ENCODE results near the gene AKAP8L. TPM values are rescaled to one million over a fixed set of nuclear protein-coding genes. Genes with fewer than 3 reads are reported as not detected.

Gene AKAP8L
- total and polyA plus RNA-seq, 2 donors (not counting 1 experiment from before 2014, with no cell fraction given): 184 to 211 TPM

GRCh38 chr19:15453091-15453578, 34.3 kb upstream of the AKAP8L start:
- peaks cover 6 to 51% of the 10 kb centered on the region in 2 experiments for H3K36me3 ChIP-seq (replicated peaks in 1 of 2; ENCODE audit: control extremely low read depth in 1 of 2, control insufficient read depth in 1 of 2, extremely low read depth in 1 of 2, insufficient read depth in 2 of 2, low read length in 1 of 2)
- H3K4me1 Mint-ChIP-seq: peaks cover 12% of the 10 kb centered on the region

More at GRCh38 chr19:15453091-15453578, 34.3 kb upstream of the AKAP8L start:
- ATAC-seq (ENCODE audit: low read depth) (no peak), DNase-seq (no peak)
- intact Hi-C loops (cut with micrococcal nuclease): no loop called here
- H3K27ac ChIP-seq (ENCODE audit: low read length in 2 of 2): no peak overlapping the region
- no peak overlapping the region for H3K4me3 Mint-ChIP-seq
- WGBS (ENCODE audit: insufficient coverage): 98% methylated on average over 40 of the region's 44 CpGs
- H3K9ac ChIP-seq (ENCODE audit: low read length): no peak overlapping the region
- H3K27me3 ChIP-seq (replicated peaks in 1 of 4; ENCODE audit: control extremely low read depth in 1 of 4, control insufficient read depth in 3 of 4, insufficient read depth in 4 of 4, low read length in 3 of 4): no peaks in the 10 kb centered on the region
- no peak overlapping the region for H3K4me3 ChIP-seq (ENCODE audit: control extremely low read depth in 1 of 5, extremely low read depth in 1 of 5, insufficient read depth in 1 of 5, low read depth in 2 of 5, low read length in 4 of 5)
- TF ChIP-seq CTCF (IDR thresholded peaks at IDR 0.05) (no peak), EZH2 (IDR thresholded peaks at IDR 0.05; ENCODE audit: borderline replicate concordance, insufficient read depth, low read depth, low read length, poor library complexity, severe bottlenecking) (no peak)
- H3K27me3 Mint-ChIP-seq: no peaks in the 10 kb centered on the region
- ChIA-PET CTCF (no interaction called here), POLR2A (interaction anchor here (1.1 kb wide), 1 partner anchor 1681 kb away, joined by 5 read pairs; no protein-coding TSS in a partner anchor)
- H3K27ac Mint-ChIP-seq: no peak overlapping the region
- no peak overlapping the region for H2AFZ ChIP-seq (ENCODE audit: insufficient read depth, low read depth, low read length, poor library complexity, severe bottlenecking)
- no peak overlapping the region for H3K4me2 ChIP-seq (replicated peaks; ENCODE audit: low read depth, low read length, poor library complexity, severe bottlenecking)
- peaks cover 8 to 17% of the 10 kb centered on the region in 2 donors for H3K4me1 ChIP-seq (ENCODE audit: control insufficient read depth in 2 of 2, insufficient read depth in 2 of 2, low read length in 2 of 2)
- H3K79me2 ChIP-seq (ENCODE audit: control insufficient read depth, insufficient read depth, low read length): peaks cover 9% of the 10 kb centered on the region
- H4K20me1 ChIP-seq (ENCODE audit: control insufficient read depth, insufficient read depth, low read length, poor library complexity, severe bottlenecking): peaks cover 22% of the 10 kb centered on the region
- peaks cover 0 to 4% (median 0%) of the 10 kb centered on the region in 3 donors for H3K9me3 ChIP-seq (ENCODE audit: control extremely low read depth in 1 of 3, control insufficient read depth in 2 of 3, insufficient read depth in 1 of 3, low read length in 2 of 3)
- H3K9me3 Mint-ChIP-seq (ENCODE audit: insufficient read depth): no peaks in the 10 kb centered on the region
